ENCODE results near the gene ZNF268.

Gene ZNF268

DNA sequence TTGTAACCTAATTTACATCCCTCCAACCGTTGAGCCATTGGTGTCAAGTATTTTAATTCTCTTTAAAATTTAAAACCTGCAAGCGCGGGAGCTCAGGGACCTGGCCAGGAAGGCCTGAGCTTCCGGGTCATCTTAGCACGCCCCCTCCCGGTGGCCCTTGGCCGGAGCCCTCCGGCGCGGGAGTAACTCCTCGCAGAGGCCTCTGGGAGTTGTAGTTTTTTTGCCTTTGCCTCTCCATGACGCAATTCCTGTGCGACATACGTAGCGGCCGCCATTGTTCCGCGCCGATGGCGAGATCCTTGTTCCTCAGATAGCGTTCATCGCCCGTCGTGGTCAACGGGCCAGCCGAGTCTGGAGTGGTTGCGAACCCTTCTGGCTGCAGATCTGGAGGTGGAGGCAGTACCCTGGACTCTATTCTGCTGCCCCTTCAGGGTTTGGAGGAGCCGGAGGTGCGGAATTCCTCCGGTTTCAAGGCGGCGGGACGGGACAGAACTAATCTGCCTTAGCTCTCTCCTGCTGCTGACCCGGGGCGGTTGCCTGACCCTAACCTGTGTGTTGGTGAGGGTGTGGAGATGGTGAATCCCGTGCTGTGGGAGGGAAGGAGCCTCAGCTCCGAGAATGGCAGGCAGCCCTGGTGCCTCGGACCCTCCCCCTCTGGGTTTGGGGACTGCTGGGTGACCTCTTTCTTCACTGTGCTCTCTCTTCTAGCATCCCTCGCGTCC lies at the start of gene ZNF268:
ZNF268 (plus strand) TSS at position 258 of the 722 bp plus-strand sequence. CDS start 503 bp downstream, outside the sequence.
- Mint-ChIP-seq H3K4me1 (peaks cover 20% of the 10 kb centered on the region), H3K36me3 (ENCODE audit: low read depth) (peaks cover 62% of the 10 kb centered on the region), H3K27me3 (no peaks in the 10 kb centered on the region), H3K4me3 (peak within 1 kb of the TSS; percentile 91), H3K27ac (peak within 1 kb of the TSS; percentile 82), H3K9me3 (peaks cover 56% of the 10 kb centered on the region)
- ATAC-seq (peak; percentile 93), DNase-seq (peak; percentile 95)

DNA sequence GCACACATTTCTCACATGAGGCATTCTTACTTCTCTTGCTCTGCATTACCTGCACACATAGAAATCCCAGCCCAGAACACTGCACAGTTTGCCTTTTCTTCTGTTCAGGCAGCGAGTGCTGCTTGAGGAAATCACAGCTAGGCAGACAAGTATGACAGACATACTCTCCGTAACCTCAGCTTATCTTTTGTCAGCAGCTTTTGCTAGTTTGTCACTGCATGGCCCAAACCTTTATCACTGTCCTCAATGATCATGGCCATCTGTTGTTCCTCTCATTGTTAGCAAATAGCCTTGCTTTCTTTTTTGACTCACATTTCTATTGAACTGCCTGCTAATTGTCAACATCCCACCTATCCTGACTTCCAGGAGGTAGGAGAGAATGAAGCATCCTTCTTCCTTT lies 45.5 kb upstream of the ZNF268 start:
- Mint-ChIP-seq H3K36me3 (ENCODE audit: low read depth) (peaks cover 96% of the 10 kb centered on the region), H3K9me3 (peaks cover 77% of the 10 kb centered on the region)
- ATAC-seq: no peak

DNA sequence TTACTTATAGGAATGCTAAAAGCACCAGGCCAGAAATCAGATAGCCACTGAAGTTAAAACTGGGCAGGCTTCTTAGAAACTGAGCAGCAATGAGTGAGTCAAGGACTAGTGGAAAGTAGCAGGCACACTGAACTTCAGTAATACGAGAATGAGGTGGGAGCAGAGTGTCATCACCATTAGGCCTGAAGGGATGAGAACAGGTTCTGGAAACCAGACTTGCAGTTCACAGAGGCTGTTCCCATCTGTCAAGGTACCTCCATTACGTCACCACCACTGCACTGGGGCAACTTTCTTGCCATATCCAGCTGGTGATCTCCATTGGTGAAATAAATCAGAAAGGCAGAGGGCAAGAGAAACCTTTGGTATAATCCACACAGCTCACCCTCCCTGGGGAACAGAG lies 35.3 kb upstream of the ZNF268 start:
- Mint-ChIP-seq H3K27me3 (no peaks in the 10 kb centered on the region), H3K4me1 (no peaks in the 10 kb centered on the region), H3K36me3 (ENCODE audit: low read depth) (peaks cover 89% of the 10 kb centered on the region), H3K9me3 (peaks cover 67% of the 10 kb centered on the region), H3K4me3 (no peak overlapping the region), H3K27ac (no peak overlapping the region)
- no peak for ATAC-seq
- DNase-seq: no peak

More for the DNA sequence above, 45.5 kb upstream of the ZNF268 start:
- H3K27ac Mint-ChIP-seq: no peak overlapping the region
- no peak for DNase-seq
- H3K27me3 Mint-ChIP-seq: no peaks in the 10 kb centered on the region
- H3K4me1 Mint-ChIP-seq: peaks cover 9% of the 10 kb centered on the region
- no peak overlapping the region for H3K4me3 Mint-ChIP-seq

- no peak overlapping the region for H3K27ac Mint-ChIP-seq
- no peaks in the 10 kb centered on the region for H3K27me3 Mint-ChIP-seq
- no peaks in the 10 kb centered on the region for H3K4me1 Mint-ChIP-seq
- no peak for DNase-seq
- peaks cover 88% of the 10 kb centered on the region for H3K36me3 Mint-ChIP-seq (ENCODE audit: low read depth)
- H3K4me3 Mint-ChIP-seq: no peak overlapping the region
- ATAC-seq: no peak
- peaks cover 87% of the 10 kb centered on the region for H3K9me3 Mint-ChIP-seq
These were observed 25.1 kb upstream of the ZNF268 start for GRCh38 chr12:133156125-133156690.

- no peaks in the 10 kb centered on the region for H3K4me1 Mint-ChIP-seq
- ATAC-seq (no peak), DNase-seq (no peak)
- H3K27me3 Mint-ChIP-seq: no peaks in the 10 kb centered on the region
- peaks cover 29% of the 10 kb centered on the region for H3K36me3 Mint-ChIP-seq (ENCODE audit: low read depth)
- peaks cover 65% of the 10 kb centered on the region for H3K9me3 Mint-ChIP-seq
- H3K4me3 Mint-ChIP-seq: no peak overlapping the region
- no peak overlapping the region for H3K27ac Mint-ChIP-seq
These were observed 15.5 kb upstream of the ZNF268 start for GRCh38 chr12:133165776-133166175.

DNA sequence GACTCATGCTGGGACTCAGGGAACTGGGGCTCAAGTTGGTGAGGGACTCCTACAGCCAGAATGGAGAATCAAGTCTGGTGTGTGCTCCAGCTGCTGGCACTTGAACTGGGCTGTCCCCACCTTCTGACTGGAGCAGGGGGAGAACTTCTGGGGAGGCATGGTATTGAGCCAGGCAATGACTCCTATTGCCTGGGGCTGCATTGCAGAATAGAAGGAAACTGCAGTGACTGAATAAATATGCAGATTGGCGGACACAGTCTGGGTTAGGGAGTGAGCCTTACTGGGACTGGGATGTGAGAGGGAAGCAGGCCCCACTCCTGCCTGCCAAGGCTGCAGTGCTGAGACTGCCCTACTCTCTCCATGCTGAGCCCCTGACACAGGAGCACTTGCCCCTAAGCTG lies 8.8 kb upstream of the ZNF268 start:
- Mint-ChIP-seq H3K27me3 (no peaks in the 10 kb centered on the region), H3K27ac (no peak overlapping the region), H3K9me3 (peaks cover 66% of the 10 kb centered on the region), H3K4me1 (no peaks in the 10 kb centered on the region), H3K4me3 (no peak overlapping the region), H3K36me3 (ENCODE audit: low read depth) (peaks cover 22% of the 10 kb centered on the region)
- ATAC-seq: no peak
- DNase-seq: no peak

- Mint-ChIP-seq H3K27ac (no peak overlapping the region), H3K27me3 (no peaks in the 10 kb centered on the region), H3K9me3 (peaks cover 57% of the 10 kb centered on the region), H3K4me3 (no peak overlapping the region), H3K4me1 (no peaks in the 10 kb centered on the region), H3K36me3 (ENCODE audit: low read depth) (peaks cover 19% of the 10 kb centered on the region)
- DNase-seq (no peak), ATAC-seq (no peak)
These were observed 6.4 kb upstream of the ZNF268 start for GRCh38 chr12:133174901-133175300.

DNA sequence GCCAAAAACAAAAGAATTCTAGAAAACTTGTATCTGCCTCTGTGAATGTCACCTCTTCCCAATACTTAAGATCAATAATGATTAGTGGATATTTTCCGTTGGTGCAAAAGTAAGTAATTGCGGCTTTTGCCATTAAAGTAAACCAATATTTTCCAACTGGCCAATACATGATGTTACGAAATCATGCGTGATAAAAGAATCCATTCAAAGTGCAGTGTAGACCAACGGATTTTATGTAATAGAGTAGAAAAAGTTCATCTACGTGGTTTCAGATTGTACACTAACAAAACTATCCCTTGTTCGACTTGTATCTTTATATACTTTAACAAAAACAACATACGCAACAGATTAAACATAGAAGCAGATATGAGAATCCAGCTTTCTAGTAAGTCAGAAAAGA lies 626 bp upstream of the ZNF268 start:
- Mint-ChIP-seq H3K4me3 (no peak overlapping the region), H3K36me3 (ENCODE audit: low read depth) (peaks cover 56% of the 10 kb centered on the region), H3K9me3 (peaks cover 60% of the 10 kb centered on the region), H3K4me1 (peaks cover 20% of the 10 kb centered on the region), H3K27me3 (no peaks in the 10 kb centered on the region), H3K27ac (no peak overlapping the region)
- ATAC-seq (no peak), DNase-seq (no peak)

DNA sequence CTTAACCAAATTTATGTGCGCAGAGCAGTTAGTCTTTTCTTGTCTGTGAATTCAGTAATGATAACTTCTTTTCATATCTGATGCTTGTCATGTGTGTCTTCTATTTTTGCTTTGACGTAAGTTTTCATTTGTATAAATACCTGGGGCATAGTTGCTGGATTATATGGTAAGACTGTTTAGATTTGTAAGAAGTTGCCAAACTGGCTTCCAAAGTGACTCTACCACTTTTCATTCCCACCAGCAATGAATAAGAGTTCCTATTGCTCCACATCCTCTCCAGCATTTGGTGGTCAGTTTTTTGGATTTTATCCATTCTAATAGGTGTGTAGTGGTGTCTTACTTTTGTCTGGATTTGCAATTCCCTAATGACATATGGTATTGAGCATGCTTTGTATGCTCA lies 8.9 kb downstream of the ZNF268 start:
- H3K36me3 Mint-ChIP-seq (ENCODE audit: low read depth): peaks cover 100% of the 10 kb centered on the region
- H3K4me1 Mint-ChIP-seq: peaks cover under 1% of the 10 kb centered on the region
- H3K9me3 Mint-ChIP-seq: peaks cover 79% of the 10 kb centered on the region
- H3K4me3 Mint-ChIP-seq: no peak overlapping the region
- no peaks in the 10 kb centered on the region for H3K27me3 Mint-ChIP-seq
- no peak overlapping the region for H3K27ac Mint-ChIP-seq
- ATAC-seq (no peak), DNase-seq (no peak)

DNA sequence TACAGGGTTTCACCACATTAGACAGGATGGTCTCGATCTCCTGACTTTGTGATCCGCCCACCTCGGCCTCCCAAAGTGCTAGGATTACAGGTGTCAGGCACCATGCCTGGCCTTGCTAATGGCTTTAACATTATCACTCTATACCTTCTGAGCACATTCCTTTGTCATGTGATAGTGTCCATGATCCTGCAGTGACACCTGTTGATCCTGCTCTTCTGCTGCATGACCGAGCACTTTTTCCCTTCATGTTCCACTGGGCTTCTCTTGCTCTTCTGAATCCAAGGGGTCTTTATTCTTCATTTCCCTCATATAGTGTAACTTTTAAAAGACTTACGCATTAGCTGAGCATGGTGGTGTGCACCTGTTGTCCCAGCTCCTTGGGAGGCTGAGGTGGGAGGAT lies 11.6 kb downstream of the ZNF268 start:
- Mint-ChIP-seq H3K36me3 (ENCODE audit: low read depth) (peaks cover 91% of the 10 kb centered on the region), H3K27me3 (no peaks in the 10 kb centered on the region), H3K27ac (no peak overlapping the region), H3K4me3 (no peak overlapping the region), H3K4me1 (no peaks in the 10 kb centered on the region), H3K9me3 (peaks cover 66% of the 10 kb centered on the region)
- ATAC-seq (no peak), DNase-seq (no peak)

- ATAC-seq (no peak), DNase-seq (no peak)
- no peak overlapping the region for H3K27ac Mint-ChIP-seq
- peaks cover 58% of the 10 kb centered on the region for H3K9me3 Mint-ChIP-seq
- H3K4me3 Mint-ChIP-seq: no peak overlapping the region
- peaks cover 76% of the 10 kb centered on the region for H3K36me3 Mint-ChIP-seq (ENCODE audit: low read depth)
- H3K27me3 Mint-ChIP-seq: no peaks in the 10 kb centered on the region
- H3K4me1 Mint-ChIP-seq: no peaks in the 10 kb centered on the region
These were observed 20.6 kb downstream of the ZNF268 start for GRCh38 chr12:133201888-133202287.

- DNase-seq (no peak), ATAC-seq (no peak)
- no peak overlapping the region for H3K4me3 Mint-ChIP-seq
- H3K27ac Mint-ChIP-seq: no peak overlapping the region
- peaks cover 73% of the 10 kb centered on the region for H3K36me3 Mint-ChIP-seq (ENCODE audit: low read depth)
- no peaks in the 10 kb centered on the region for H3K27me3 Mint-ChIP-seq
- no peaks in the 10 kb centered on the region for H3K4me1 Mint-ChIP-seq
- peaks cover 63% of the 10 kb centered on the region for H3K9me3 Mint-ChIP-seq
These were observed 21.4 kb downstream of the ZNF268 start for GRCh38 chr12:133202493-133203343.

GRCh38 chr12:133203344-133204263 lies 22.3 kb downstream of the ZNF268 start:
- ATAC-seq (no peak), DNase-seq (no peak)
- H3K36me3 Mint-ChIP-seq (ENCODE audit: low read depth): peaks cover 75% of the 10 kb centered on the region
- H3K27me3 Mint-ChIP-seq: no peaks in the 10 kb centered on the region
- H3K9me3 Mint-ChIP-seq: peaks cover 66% of the 10 kb centered on the region
- H3K4me1 Mint-ChIP-seq: no peaks in the 10 kb centered on the region
- peak overlapping the region; percentile 27 for H3K27ac Mint-ChIP-seq
- H3K4me3 Mint-ChIP-seq: no peak overlapping the region

DNA sequence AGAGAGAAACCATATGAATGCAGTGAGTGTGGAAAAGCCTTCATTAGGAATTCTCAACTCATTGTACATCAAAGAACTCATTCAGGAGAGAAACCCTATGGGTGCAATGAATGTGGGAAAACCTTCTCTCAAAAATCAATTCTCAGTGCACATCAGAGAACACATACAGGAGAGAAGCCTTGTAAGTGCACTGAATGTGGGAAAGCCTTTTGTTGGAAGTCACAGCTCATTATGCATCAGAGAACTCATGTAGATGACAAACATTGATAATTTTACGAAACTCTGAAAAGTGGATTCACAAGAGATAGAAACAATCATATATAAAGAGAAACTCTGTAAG lies 22.9 kb downstream of the ZNF268 start:
- H3K27me3 Mint-ChIP-seq: no peaks in the 10 kb centered on the region
- H3K9me3 Mint-ChIP-seq: peaks cover 67% of the 10 kb centered on the region

More for the DNA sequence above, 22.9 kb downstream of the ZNF268 start:
- Mint-ChIP-seq H3K27ac (peak overlapping the region; percentile 27), H3K4me3 (no peak overlapping the region), H3K4me1 (no peaks in the 10 kb centered on the region), H3K36me3 (ENCODE audit: low read depth) (peaks cover 72% of the 10 kb centered on the region)
- DNase-seq (no peak), ATAC-seq (no peak)

Data from activated naive CD8-positive, alpha-beta T cell treated with anti-CD3 and anti-CD28 coated beads, Interleukin-2, amount 50 U/mL, for 24 hours (primary cell).